GM12878 (cell line): Measurements from ENCODE around the gene ARL4D. TPM values are rescaled to one million over a fixed set of nuclear protein-coding genes. Genes with fewer than 3 reads are reported as not detected.

Experiments used
- ATAC-seq: fragments of 200-7000 bp; cut with Tn5 transposase; 3 replicates; pipeline ENCODE4 v1.9.1; 2020; ENCODE audit warnings: mild to moderate bottlenecking, moderate library complexity
- BruUV-seq: library from RNA; stranded (reverse); fragments of 400-500 nt; replicated peaks from 2 replicates; lab custom pipeline; 2021; lab: Mats Ljungman, UMichigan
- CTCF ChIA-PET: fragments of 300-600 bp; sonication (Branson Sonifier 250); formaldehyde crosslinking; extraction: SDS; loops from one replicate; lab custom pipeline; 2021; ENCODE audit warnings: inconsistent platforms; lab: Yijun Ruan, JAX
- POLR2A ChIA-PET: fragments of 350-600 bp; formaldehyde crosslinking; extraction: SDS; loops from one replicate; lab custom pipeline; 2021; ENCODE audit warnings: inconsistent platforms; lab: Charles Lee
- RAD21 ChIA-PET: fragments of 300-600 bp; sonication (Branson Sonifier 250); formaldehyde crosslinking; loops from one replicate; lab custom pipeline; 2023; ENCODE audit warnings: antibody characterized with exemption; ENCODE audit not compliant: unreplicated experiment; lab: Charles Lee
- SMC1A ChIA-PET: fragments of 300-600 bp; sonication (Branson Sonifier 250); formaldehyde crosslinking; loops from one replicate; lab custom pipeline; 2023; ENCODE audit not compliant: unreplicated experiment, uncharacterized antibody; lab: Charles Lee
- DNase-seq: peaks from one replicate; pipeline ENCODE4 v3.0.0-alpha.2; 2011; ENCODE audit warnings: low read depth, low spot score
- FAIRE-seq: peaks from 3 replicates; lab custom pipeline; 2011; peaks lifted over from hg19 to GRCh38; lab: Jason Lieb, UNC
- H2AFZ ChIP-seq: 2 replicates; pipeline ENCODE4 v1.6.0; 2011; ENCODE audit warnings: low read depth, low read length, control low read depth; ENCODE audit not compliant: control insufficient read depth
- H3K27ac ChIP-seq: 2 replicates; pipeline ENCODE4 v1.5.1; 2011; ENCODE audit warnings: control low read depth; ENCODE audit not compliant: control insufficient read depth, insufficient read depth
- H3K27me3 ChIP-seq, 2 experiments: replicated peaks in 1 of 2; 2 replicates each; pipeline versions ENCODE4 v1.6.0 to v1.6.1; 2011; ENCODE audit warnings: low read length in 1 of 2; ENCODE audit not compliant: control insufficient read depth in 2 of 2, insufficient read depth in 2 of 2
- H3K36me3 ChIP-seq, 2 experiments: 2 replicates each; pipeline ENCODE4 v1.5.1; 2011; ENCODE audit warnings: low read length in 1 of 2; ENCODE audit not compliant: control insufficient read depth in 2 of 2, insufficient read depth in 2 of 2
- H3K4me1 ChIP-seq: 2 replicates; pipeline ENCODE4 v1.6.1; 2011; ENCODE audit warnings: mild to moderate bottlenecking, low read length, moderate library complexity, mixed read lengths; ENCODE audit not compliant: control insufficient read depth, insufficient read depth
- H3K4me2 ChIP-seq: 2 replicates; pipeline ENCODE4 v1.6.0; 2011; ENCODE audit warnings: control low read depth; ENCODE audit not compliant: control insufficient read depth, insufficient read depth
- H3K4me3 ChIP-seq: fragments of 200-600 bp; sonication (generic); 2 replicates; pipeline ENCODE4 v1.5.1; 2016
- H3K79me2 ChIP-seq: 2 replicates; pipeline ENCODE4 v1.6.0; 2011; ENCODE audit warnings: low read length; ENCODE audit not compliant: control insufficient read depth, insufficient read depth
- H3K9ac ChIP-seq: 2 replicates; pipeline ENCODE4 v1.8.0; 2011; ENCODE audit warnings: low read length, control low read depth, mixed read lengths; ENCODE audit not compliant: control insufficient read depth, insufficient read depth
- H3K9me3 ChIP-seq: replicated peaks from 3 replicates; pipeline ENCODE4 v1.5.1; 2011; ENCODE audit warnings: mild to moderate bottlenecking, low read length; ENCODE audit not compliant: control insufficient read depth, insufficient read depth
- H4K20me1 ChIP-seq: 2 replicates; pipeline ENCODE4 v1.6.0; 2011; ENCODE audit not compliant: control insufficient read depth, insufficient read depth
- CREB1 ChIP-seq: IDR thresholded peaks from 2 replicates; pipeline ENCODE4 v1.6.1; 2012; ENCODE audit warnings: low read depth, mild to moderate bottlenecking, inconsistent platforms
- E2F8 ChIP-seq: fragments of 450-650 bp; IDR thresholded peaks from 2 replicates; pipeline ENCODE4 v1.6.1; 2018; ENCODE audit warnings: mild to moderate bottlenecking, low read depth, moderate library complexity; ENCODE audit not compliant: partially characterized antibody
- EED ChIP-seq: sonication (generic); IDR thresholded peaks from 2 replicates; pipeline ENCODE4 v1.6.1; 2016; ENCODE audit warnings: antibody characterized with exemption, low read depth
- FOXK2 ChIP-seq: fragments of 450-650 bp; IDR thresholded peaks from 2 replicates; pipeline ENCODE4 v1.6.1; 2017; ENCODE audit warnings: mild to moderate bottlenecking, moderate library complexity
- FOXM1 ChIP-seq: IDR thresholded peaks from 2 replicates; pipeline ENCODE4 v1.6.1; 2012; ENCODE audit warnings: low read depth, mild to moderate bottlenecking, inconsistent platforms, low read length, moderate library complexity
- HCFC1 ChIP-seq: fragments of 150-350 bp; IDR thresholded peaks from 2 replicates; pipeline ENCODE4 v1.6.1; 2014; ENCODE audit warnings: low read length
- HDGF ChIP-seq: fragments of 450-650 bp; IDR thresholded peaks from 2 replicates; pipeline ENCODE4 v1.6.1; 2016; ENCODE audit warnings: antibody characterized with exemption
- MYB ChIP-seq: fragments of 150-350 bp; IDR thresholded peaks from 2 replicates; pipeline ENCODE4 v1.6.1; 2014; ENCODE audit warnings: mild to moderate bottlenecking, low read depth, low read length, borderline replicate concordance
- NBN ChIP-seq: fragments of 450-650 bp; IDR thresholded peaks from 2 replicates; pipeline ENCODE4 v1.6.1; 2016
- POU2F2 ChIP-seq: IDR thresholded peaks from 3 replicates; pipeline ENCODE4 v1.6.1; 2011; ENCODE audit warnings: low read depth, mild to moderate bottlenecking, low read length, borderline replicate concordance
- RCOR1 ChIP-seq: conservative IDR thresholded peaks from 2 replicates; pipeline ENCODE4 v1.6.1; 2012; ENCODE audit warnings: low read depth, low read length, improper control_type of control experiment
- SIN3A ChIP-seq: IDR thresholded peaks from 2 replicates; pipeline ENCODE4 v1.6.1; 2012; ENCODE audit warnings: low read depth, low read length, improper control_type of control experiment
- SIX5 ChIP-seq: IDR thresholded peaks from 2 replicates; pipeline ENCODE4 v1.6.1; 2011; ENCODE audit warnings: mild to moderate bottlenecking, low read depth, low read length, moderate library complexity; ENCODE audit not compliant: severe bottlenecking
- SMAD1 ChIP-seq: fragments of 450-650 bp; IDR thresholded peaks from 2 replicates; pipeline ENCODE4 v1.6.1; 2018; ENCODE audit warnings: mild to moderate bottlenecking, low read depth; ENCODE audit not compliant: partially characterized antibody
- SMAD5 ChIP-seq: IDR thresholded peaks from 2 replicates; pipeline ENCODE4 v1.6.1; 2016; ENCODE audit warnings: antibody characterized with exemption, low read depth
- TBL1XR1 ChIP-seq: IDR thresholded peaks from 2 replicates; pipeline ENCODE4 v1.6.1; 2012; ENCODE audit warnings: low read depth, low read length, improper control_type of control experiment
- WRNIP1 ChIP-seq: IDR thresholded peaks from 2 replicates; pipeline ENCODE4 v1.6.1; 2011; ENCODE audit warnings: low read depth, low read length, improper control_type of control experiment, borderline replicate concordance
- WGBS: methylation state at CpG from one replicate; pipeline ENCODE4 v1.1.6; 2016; ENCODE audit warnings: low lambda C conversion rate; ENCODE audit not compliant: insufficient replicate concordance, insufficient coverage; ENCODE audit errors: missing lambda C conversion rate; 5-methylcytosine and 5-hydroxymethylcytosine counted together
- in situ Hi-C: fragments of 300-500 bp; cut with MboI; formaldehyde crosslinking; loops from 9 replicates; pipeline ENCODE4 v1.14.3; 2018; ENCODE audit warnings: mixed read lengths
- intact Hi-C: fragments of 100-400 bp; cut with micrococcal nuclease; formaldehyde crosslinking; loops from one replicate; pipeline ENCODE4 v1.14.2; 2022; ENCODE audit not compliant: unreplicated experiment
- polyA plus RNA-seq, 11 experiments: library from polyadenylated mRNA; depleted of rRNA in 4 of 11; unstranded in 6 of 11; stranded (reverse) in 5 of 11; fragments of >200 nt; fragmentation: Nextera tagmentation in 4 of 11; fragmentation: Illumina TruSeq in 1 of 11; extraction: Ambion mirVana in 4 of 11; extraction: Trizol in 1 of 11; gene quantifications; 1 replicate in 1 of 11; 2 replicates in 10 of 11; pipeline versions ENCODE4 v1.2.1 to v1.2.3, GENCODE V29; 2011 to 2016; ENCODE audit warnings: inconsistent platforms in 2 of 11, missing spikeins in 2 of 11, low read depth in 1 of 11
- total RNA-seq, 4 experiments: library from RNA; depleted of rRNA in 3 of 4; stranded (reverse); fragments of >200 nt in 3 of 4; fragmentation: Illumina TruSeq in 1 of 4; extraction: Trizol in 1 of 4; gene quantifications; 2 replicates each; pipeline versions ENCODE4 v1.2.1 to v1.2.3, GENCODE V29; 2013 to 2021
- TF ChIP-seq, protein P1 (sequence below), 3 experiments: IDR thresholded peaks in 2 of 3; conservative IDR thresholded peaks in 1 of 3; 2 replicates each; pipeline ENCODE4 v1.5.1; 2011; ENCODE audit warnings: low read depth in 3 of 3, low read length in 3 of 3, mild to moderate bottlenecking in 3 of 3, control low read depth in 2 of 3, moderate library complexity in 2 of 3, inconsistent platforms in 1 of 3, mixed read lengths in 1 of 3; ENCODE audit not compliant: control insufficient read depth in 2 of 3, insufficient read depth in 1 of 3; ENCODE audit errors: extremely low read depth in 1 of 3

Gene ARL4D
- total and polyA plus RNA-seq, 10 of the 15 experiments (the other 5 are each of a cell fraction or from before 2014, with no cell fraction given): 0.10 to 1.5 (median 0.75) TPM

DNA sequence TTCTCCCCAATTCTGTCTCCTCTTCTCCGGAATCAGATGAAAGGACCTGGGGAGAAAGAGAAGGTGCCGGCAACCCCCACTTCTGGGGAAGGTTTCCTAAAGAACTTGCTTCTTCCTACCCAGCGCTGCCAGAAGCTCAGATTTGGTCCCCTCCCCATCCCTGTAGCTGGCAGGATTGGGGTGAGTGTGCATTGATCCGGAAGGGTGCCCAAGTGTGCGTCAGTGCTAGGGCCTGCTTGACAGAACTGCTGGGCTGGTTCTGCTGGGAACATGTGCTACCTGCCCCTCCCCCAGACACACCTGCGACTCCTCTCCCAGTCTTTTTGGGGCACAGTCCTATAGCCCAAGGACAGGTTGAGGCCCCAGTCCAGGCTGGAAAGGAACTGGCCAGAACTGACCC is 3.3 kb downstream of the ARL4D start:
- H3K4me2 ChIP-seq: no peak overlapping the region
- no peak overlapping the region for H3K4me3 ChIP-seq
- no peaks in the 10 kb centered on the region for H3K79me2 ChIP-seq
- ChIA-PET CTCF (interaction anchor here (1.9 kb wide), 1 partner anchor 173 kb away, joined by 4 read pairs; no protein-coding TSS in a partner anchor), SMC1A (interaction anchor here (1.3 kb wide), 2 partner anchors 20 to 29 kb away, joined by 3 read pairs; no protein-coding TSS in a partner anchor), POLR2A (no interaction called here), RAD21 (no interaction called here)
- TF ChIP-seq CREB1 (no peak), SMAD5 (no peak), WRNIP1 (no peak), FOXM1 (no peak), TBL1XR1 (no peak), EED (no peak), FOXK2 (no peak), E2F8 (no peak), SIX5 (no peak), NBN (no peak), SIN3A (no peak), RCOR1 (no peak), HCFC1 (no peak), POU2F2 (no peak), MYB (no peak), HDGF (no peak), SMAD1 (no peak)
- TF ChIP-seq, protein P1, sequence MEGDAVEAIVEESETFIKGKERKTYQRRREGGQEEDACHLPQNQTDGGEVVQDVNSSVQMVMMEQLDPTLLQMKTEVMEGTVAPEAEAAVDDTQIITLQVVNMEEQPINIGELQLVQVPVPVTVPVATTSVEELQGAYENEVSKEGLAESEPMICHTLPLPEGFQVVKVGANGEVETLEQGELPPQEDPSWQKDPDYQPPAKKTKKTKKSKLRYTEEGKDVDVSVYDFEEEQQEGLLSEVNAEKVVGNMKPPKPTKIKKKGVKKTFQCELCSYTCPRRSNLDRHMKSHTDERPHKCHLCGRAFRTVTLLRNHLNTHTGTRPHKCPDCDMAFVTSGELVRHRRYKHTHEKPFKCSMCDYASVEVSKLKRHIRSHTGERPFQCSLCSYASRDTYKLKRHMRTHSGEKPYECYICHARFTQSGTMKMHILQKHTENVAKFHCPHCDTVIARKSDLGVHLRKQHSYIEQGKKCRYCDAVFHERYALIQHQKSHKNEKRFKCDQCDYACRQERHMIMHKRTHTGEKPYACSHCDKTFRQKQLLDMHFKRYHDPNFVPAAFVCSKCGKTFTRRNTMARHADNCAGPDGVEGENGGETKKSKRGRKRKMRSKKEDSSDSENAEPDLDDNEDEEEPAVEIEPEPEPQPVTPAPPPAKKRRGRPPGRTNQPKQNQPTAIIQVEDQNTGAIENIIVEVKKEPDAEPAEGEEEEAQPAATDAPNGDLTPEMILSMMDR (IDR thresholded peaks at IDR 0.05 in 2 of 3, conservative IDR thresholded peaks at IDR 0.05 in 1 of 3; ENCODE audit: control insufficient read depth in 2 of 3, extremely low read depth in 1 of 3, insufficient read depth in 1 of 3, low read depth in 3 of 3, low read length in 3 of 3): no peak
- intact Hi-C loops (no loop called here), in situ Hi-C loops (no loop called here)
- FAIRE-seq (no peak), ATAC-seq (peak; percentile 30; the same call in 1 of the 3 replicates), DNase-seq (no peak)
- H3K9me3 ChIP-seq: no peaks in the 10 kb centered on the region
- no peaks in the 10 kb centered on the region for H4K20me1 ChIP-seq
- H3K27me3 ChIP-seq: no peaks in the 10 kb centered on the region; a peak in 1 of 4 replicates
- whole genome bisulfite sequencing: 46% methylated on average over 6 of the region's 6 CpGs
- no peaks in the 10 kb centered on the region for H3K36me3 ChIP-seq
- no TSS peak for BruUV-seq
- no peak overlapping the region for H3K27ac ChIP-seq
- H2AFZ ChIP-seq: no peak overlapping the region
- H3K9ac ChIP-seq: no peak overlapping the region
- H3K4me1 ChIP-seq: no peaks in the 10 kb centered on the region
